ENCODE data around the gene AQP12B.

The AQP12B gene

DNA sequence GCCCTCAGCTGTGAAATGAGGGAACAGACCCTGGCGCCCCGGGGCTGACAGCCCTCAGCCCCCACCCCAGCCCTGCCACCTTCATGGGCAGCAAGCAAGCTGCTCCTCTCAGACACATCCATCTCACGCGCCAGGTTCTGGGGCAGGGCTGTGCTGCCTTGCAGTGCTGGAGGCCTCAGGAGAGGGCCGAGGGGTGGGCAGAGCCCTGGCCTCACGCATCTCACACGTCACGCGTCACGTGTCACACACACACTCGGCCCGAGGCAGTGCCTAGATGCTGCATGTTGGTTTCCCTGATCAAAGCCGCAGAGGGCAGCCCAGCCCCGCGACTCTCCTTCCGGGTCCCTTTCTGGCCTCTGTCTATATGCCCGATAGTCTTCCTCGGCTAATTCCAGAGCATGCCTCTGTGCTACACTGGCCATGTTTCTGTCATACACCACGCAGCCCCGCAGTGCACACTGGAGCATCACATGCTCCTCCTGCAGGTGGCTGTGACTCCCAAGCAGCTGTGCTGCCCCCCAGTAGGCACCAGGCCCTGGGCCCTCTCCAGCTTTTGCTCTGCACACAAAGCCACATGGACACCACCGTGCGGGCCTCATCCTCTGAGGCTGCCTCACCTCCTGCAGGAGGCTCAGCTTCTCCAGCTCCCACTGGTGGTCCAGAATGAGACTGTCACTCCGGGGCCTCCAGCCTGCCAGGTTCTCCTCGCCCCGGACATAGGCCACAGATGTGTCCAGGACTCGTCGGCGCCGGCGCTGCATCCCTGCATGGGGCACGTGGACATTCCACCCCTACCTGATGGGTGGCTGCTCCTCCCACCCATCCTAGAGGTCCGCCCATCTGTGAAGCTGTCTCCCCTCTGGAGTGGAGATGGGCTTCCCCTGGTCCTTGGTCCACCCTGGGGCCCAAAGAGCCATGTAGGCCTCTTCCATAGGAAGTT lies 40.4 kb upstream of the AQP12B start:
- Mint-ChIP-seq H3K36me3 (ENCODE audit: low read depth) (no peaks in the 10 kb centered on the region), H3K4me3 (no peak overlapping the region), H3K9me3 (no peaks in the 10 kb centered on the region), H3K4me1 (ENCODE audit: low read depth) (no peaks in the 10 kb centered on the region), H3K27me3 (ENCODE audit: low read depth) (no peaks in the 10 kb centered on the region), H3K27ac (no peak overlapping the region)
- DNase-seq (ENCODE audit: low spot score): no peak

DNA sequence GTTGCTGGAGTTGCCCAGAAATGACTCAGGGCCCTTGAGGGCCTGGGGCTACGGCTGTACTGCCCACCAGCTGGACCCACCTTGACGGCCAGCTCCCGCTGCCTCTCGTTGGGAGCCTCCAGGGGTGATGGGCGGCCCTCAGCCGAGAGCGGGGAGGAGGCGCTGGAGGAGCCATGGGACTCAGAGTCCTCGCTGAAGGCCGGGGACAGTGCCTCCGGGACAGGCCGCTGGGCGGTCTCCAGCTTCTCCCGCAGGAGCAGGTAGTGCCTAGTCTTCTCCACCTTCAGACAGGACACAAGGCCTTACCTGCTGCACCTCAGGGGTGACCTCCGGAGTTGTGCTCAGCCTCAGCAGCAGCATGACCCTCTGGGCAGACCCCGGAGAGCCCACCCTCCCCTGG lies 39.7 kb upstream of the AQP12B start:
- Mint-ChIP-seq H3K9me3 (no peaks in the 10 kb centered on the region), H3K27ac (no peak overlapping the region), H3K36me3 (ENCODE audit: low read depth) (no peaks in the 10 kb centered on the region), H3K4me1 (ENCODE audit: low read depth) (no peaks in the 10 kb centered on the region), H3K4me3 (no peak overlapping the region), H3K27me3 (ENCODE audit: low read depth) (no peaks in the 10 kb centered on the region)
- no peak for DNase-seq (ENCODE audit: low spot score)

DNA sequence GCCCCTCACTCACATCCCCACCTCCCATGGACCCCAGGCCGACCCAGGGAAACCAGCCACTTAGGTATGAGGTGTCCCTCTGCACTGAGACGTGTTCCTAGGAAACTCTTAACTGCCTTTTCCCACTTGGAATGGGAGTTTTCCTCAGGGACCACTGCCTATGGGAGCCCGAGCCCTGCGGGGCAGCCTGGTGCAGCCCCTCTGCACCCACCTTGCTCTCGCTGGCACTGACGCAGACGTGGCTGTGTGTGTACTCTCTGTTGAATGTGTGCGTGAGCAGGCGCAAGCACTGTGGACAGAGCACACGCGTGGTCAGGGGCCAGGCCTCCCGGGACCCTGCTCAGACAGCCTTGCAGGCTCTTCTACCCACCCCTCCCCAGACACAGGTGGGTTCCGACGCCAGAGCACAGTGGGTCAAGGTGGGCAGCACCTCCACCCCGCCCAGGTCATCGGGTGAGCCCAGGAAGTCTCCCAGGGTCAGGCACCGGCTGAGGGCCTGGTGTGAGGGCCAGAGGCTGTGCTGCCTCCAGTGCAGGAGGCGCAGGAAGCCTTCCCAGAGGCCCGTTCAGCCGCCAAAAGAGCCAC lies 39.0 kb upstream of the AQP12B start:
- Mint-ChIP-seq H3K4me1 (ENCODE audit: low read depth) (no peaks in the 10 kb centered on the region), H3K4me3 (no peak overlapping the region), H3K27ac (no peak overlapping the region)

DNA sequence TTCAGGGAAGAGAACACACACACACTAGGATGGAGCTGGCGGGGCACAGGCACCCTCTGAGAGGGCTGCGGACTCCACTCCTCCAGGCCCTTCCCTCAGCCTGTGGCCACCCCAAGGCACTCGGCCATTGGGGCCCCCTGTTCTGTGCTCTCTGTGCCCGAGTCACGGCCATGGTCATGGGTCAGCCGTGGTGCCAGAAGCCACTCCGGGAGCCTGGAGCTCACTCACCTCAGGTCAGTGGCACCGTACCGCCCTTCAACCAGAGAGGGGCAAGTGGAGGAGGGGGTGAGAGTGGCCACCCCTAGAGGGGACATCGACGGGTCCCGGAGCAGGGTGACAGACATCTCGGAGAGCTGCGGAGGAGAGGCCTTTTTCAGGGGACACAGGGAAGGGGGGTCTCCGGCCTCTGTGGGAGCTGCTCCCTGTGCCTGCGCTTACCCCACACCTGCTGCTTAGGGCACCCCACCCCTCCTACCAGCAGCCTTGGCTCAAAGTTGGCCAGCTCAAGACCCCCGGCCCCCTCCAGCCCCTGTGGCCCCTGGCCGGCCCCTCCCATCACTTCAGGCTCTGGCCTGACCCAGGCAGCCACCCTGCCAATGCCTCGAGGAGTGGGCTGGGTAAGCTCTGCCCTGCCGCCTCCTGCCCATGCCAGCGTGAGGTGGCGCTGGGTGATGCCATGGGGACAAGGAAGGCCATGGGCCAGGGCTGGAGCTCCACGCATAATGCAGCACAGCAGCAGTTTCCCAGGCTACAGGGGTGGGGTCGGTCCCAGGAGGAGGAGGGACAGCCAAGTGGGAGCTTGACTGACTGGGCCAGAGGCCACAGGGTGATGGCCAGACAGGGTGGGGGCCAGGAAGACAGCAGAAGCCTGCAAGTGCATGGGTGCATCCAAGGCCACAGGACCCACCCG lies 38.3 kb upstream of the AQP12B start:
- Mint-ChIP-seq H3K36me3 (ENCODE audit: low read depth) (no peaks in the 10 kb centered on the region), H3K27me3 (ENCODE audit: low read depth) (no peaks in the 10 kb centered on the region), H3K27ac (no peak overlapping the region), H3K4me1 (ENCODE audit: low read depth) (no peaks in the 10 kb centered on the region), H3K9me3 (no peaks in the 10 kb centered on the region), H3K4me3 (no peak overlapping the region)
- no peak for DNase-seq (ENCODE audit: low spot score)

More for the DNA sequence above, 39.0 kb upstream of the AQP12B start:
- H3K27me3 Mint-ChIP-seq (ENCODE audit: low read depth): no peaks in the 10 kb centered on the region
- H3K36me3 Mint-ChIP-seq (ENCODE audit: low read depth): no peaks in the 10 kb centered on the region
- no peak for DNase-seq (ENCODE audit: low spot score)
- no peaks in the 10 kb centered on the region for H3K9me3 Mint-ChIP-seq

DNA sequence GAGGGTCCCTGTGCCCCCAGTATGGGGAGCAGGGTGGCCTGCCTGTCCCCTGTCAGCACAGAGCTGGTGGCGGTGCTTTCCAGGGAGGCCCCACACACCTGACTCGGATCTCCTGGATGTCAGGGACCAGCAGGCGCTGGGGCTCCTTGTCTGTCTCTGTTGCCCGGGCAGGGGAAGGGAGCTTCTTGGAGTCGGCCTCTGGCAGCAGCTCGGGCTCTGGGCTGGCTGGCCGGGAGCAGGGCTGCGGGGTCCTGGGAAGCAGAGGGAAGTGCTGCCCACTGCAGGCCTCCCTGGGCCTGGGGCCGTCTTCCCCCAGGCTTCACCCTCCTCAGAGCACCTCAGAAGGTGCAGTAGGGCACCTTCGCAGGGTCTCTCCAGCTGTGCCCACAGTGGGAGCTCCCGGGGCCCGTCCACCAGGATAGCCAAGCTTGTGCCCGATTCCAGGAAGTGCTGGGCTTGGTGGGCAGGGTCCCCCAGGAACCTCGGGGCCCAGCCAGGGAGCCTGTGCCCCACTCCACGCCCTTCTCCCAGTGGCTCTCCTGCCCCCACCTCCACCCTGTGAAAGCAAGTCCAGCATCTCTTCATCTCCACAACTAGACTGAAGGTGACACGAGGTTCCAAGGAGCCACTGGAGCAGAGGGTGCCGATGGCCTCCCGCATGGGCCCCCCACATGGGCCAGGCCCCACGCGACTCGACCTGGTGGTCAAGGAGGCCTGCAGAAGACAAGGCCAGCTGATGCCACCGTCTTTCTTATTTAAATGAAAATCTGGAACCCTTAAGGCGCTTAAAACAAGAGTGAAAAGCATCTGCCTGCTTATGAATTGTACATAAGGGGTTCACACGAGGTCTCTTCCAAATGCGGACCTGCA lies 37.2 kb upstream of the AQP12B start:
- Mint-ChIP-seq H3K27ac (no peak overlapping the region), H3K4me1 (ENCODE audit: low read depth) (no peaks in the 10 kb centered on the region), H3K36me3 (ENCODE audit: low read depth) (no peaks in the 10 kb centered on the region), H3K9me3 (no peaks in the 10 kb centered on the region), H3K27me3 (ENCODE audit: low read depth) (no peaks in the 10 kb centered on the region), H3K4me3 (no peak overlapping the region)
- DNase-seq (ENCODE audit: low spot score): no peak

DNA sequence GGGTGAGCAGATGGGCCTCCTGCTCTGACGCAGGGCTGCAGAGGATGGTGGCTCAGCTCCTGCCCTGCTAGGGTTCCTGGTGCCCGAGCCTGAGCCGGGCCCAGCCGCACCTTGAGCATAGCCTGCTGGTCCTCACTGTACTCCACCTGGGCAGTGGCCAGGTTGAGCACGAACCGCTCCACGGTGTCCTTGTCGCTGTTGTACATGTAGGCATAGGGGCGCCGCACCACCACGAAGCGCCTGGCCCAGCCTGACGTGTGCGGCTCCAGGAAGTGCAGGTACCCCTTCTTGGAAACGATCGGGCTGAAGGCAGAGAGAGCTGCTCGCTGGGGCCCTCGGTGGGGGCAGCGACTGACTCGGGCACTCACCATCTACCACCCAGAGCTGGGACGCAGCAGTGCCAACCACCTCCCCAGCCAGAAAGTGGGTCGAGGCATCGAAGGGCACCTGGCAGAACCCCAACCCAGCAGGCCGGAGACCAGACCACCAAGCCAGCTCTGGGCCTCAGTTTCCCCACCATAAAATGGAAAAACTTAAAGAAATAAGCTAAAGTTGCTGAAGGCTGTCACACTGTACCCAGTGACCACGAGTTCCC lies 36.3 kb upstream of the AQP12B start:
- H3K4me1 Mint-ChIP-seq (ENCODE audit: low read depth): no peaks in the 10 kb centered on the region
- no peaks in the 10 kb centered on the region for H3K9me3 Mint-ChIP-seq
- no peak overlapping the region for H3K4me3 Mint-ChIP-seq
- no peaks in the 10 kb centered on the region for H3K27me3 Mint-ChIP-seq (ENCODE audit: low read depth)
- H3K27ac Mint-ChIP-seq: no peak overlapping the region
- H3K36me3 Mint-ChIP-seq (ENCODE audit: low read depth): no peaks in the 10 kb centered on the region
- DNase-seq (ENCODE audit: low spot score): no peak

DNA sequence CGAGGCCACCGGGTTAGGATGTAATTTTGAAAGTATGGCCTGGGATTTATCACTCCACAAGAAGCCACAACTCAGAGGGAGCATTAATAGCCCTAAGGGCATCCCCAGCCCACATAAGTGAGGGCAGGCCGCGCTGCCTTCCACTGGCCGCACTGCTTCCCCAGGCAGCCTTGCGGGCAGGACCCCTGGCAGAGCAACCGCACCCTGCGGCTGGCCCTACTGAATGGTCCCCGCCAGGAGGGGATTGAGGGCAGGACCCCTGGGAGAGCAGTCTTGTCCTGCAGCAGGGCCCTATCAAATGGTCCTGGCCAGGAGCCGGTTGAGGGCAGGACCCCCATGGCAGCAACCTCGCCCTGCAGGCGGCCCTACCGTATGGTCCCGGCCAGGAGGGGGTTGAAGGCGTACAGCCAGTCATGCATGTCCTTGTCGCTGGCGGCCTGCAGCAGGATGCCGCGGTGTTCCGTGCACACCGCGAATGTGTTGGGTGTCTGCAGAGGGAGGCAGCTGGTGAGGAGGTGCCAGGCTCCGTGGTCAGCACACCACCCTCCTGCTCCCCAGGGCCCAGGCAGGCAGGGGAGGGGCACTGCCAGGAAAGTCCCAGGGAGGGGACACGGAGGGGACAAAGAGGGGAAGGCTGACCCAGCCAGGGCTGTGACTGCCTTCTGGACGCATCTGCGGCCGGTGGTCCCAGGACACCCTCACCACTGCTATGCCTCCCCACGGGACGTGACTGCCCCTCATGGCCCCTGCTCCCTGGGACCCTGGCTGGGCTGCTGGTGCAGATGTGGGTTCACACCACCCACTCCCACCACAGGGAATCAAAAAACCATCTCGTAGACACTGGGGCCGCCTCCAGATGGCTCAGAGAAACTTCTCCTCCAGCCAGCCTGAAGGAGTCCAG lies 35.2 kb upstream of the AQP12B start:
- H3K4me3 Mint-ChIP-seq: no peak overlapping the region
- H3K9me3 Mint-ChIP-seq: no peaks in the 10 kb centered on the region
- H3K27me3 Mint-ChIP-seq (ENCODE audit: low read depth): no peaks in the 10 kb centered on the region
- no peak overlapping the region for H3K27ac Mint-ChIP-seq
- no peak for DNase-seq (ENCODE audit: low spot score)
- no peaks in the 10 kb centered on the region for H3K4me1 Mint-ChIP-seq (ENCODE audit: low read depth)
- no peaks in the 10 kb centered on the region for H3K36me3 Mint-ChIP-seq (ENCODE audit: low read depth)

DNA sequence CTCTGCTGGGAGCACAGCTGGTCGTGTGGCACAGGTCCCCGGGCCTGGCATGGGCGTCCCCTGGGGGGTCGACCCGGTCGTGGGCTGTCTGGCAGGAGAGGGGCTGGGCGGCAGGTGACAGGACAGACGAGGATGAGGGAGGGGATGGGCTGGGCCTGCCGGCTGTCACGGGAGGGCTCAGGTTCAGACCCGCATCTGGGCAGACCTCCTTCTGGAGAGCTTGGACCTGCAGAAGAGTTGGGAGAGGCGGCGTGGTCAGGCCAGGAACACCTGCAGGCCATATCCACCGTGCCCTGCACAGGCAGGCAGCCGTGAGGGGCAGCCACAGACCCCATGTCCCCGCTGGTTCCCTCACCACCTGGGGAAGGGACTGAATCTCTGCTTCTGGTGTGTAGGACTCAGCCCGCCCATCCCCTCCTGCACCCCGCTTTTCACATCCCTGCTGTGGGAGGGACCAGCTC lies 34.5 kb upstream of the AQP12B start:
- Mint-ChIP-seq H3K27ac (no peak overlapping the region), H3K4me3 (no peak overlapping the region), H3K9me3 (no peaks in the 10 kb centered on the region), H3K36me3 (ENCODE audit: low read depth) (no peaks in the 10 kb centered on the region), H3K4me1 (ENCODE audit: low read depth) (no peaks in the 10 kb centered on the region), H3K27me3 (ENCODE audit: low read depth) (no peaks in the 10 kb centered on the region)
- no peak for DNase-seq (ENCODE audit: low spot score)

DNA sequence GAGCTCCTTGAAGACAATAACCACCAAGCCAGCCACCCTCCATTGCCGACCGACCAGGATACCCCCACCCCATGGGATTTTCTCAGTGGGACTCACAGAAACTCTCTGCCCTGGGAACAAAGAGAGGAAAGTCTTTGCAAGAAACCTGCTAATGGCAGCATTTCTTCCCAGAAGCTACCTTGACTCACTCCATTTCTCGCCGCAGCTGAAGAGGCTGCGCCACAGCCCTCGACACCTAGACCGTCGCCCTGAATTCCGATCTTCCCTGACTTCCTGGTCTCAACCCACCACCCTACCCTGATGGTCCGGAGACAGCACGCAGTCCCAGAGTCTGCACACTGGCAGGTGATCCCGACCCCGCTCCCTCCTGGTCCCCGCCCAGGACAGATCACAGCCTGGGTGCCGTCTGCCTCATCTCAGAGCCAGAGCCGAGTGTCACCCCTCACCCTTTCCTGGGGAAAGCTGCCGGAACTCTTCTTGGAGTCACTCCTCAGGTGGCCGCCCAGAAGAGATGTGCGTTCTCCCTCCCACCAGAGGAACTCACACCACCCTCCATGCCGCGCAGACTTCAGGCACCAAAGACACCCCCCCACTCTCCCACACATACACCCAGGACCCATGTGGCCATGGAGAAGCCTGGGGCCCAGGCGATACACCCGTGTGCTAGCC lies 33.6 kb upstream of the AQP12B start:
- Mint-ChIP-seq H3K9me3 (no peaks in the 10 kb centered on the region), H3K27me3 (ENCODE audit: low read depth) (no peaks in the 10 kb centered on the region), H3K4me3 (no peak overlapping the region), H3K36me3 (ENCODE audit: low read depth) (no peaks in the 10 kb centered on the region), H3K4me1 (ENCODE audit: low read depth) (no peaks in the 10 kb centered on the region), H3K27ac (no peak overlapping the region)
- no peak for DNase-seq (ENCODE audit: low spot score)

DNA sequence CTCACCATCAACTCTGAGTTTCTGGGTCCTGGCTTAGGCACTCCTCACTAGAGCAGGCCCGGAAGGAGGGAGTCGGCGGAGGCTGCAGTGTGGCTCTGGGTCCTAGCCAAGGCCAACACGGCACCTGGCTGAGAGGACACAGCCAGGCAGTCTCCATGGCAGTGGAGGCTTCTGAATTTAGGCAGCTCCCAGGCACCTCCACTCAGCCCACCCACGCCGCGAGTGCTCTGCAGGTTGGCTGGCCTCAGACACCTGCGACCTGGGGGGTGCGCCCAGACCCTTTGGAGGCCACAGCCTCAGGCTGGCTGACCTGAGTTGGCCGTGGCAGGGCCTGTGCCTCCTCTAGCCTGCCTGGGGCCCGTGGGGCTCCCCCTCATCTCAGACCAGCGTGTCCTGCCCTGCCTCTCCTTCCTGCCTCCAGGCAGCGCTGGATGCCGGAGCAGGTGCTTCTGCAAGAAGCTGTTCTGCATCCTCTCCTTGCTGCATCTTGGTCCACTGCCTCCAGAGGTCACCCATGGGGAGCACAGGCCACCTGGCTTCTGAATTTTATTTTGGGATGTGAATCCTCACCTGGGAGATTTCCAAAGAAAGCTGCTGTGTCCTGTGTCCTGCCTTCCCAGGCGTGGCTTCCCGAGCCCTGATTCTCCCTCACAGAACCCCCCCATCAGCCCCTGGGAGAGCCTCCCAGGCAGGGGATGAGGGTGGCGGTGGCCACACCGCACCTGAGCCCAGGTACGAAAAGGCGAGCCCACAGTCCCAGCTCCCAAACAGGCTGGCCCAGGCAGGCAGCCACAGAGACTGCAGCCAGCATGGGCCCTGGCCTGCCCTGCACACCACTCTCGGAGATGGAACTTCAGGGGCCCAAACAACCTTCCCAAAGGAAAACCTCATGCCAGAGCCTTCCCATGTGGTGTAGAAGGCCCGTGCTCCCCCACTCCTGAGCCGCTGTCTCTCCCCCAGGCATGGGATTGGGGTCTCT lies 32.4 kb upstream of the AQP12B start:
- Mint-ChIP-seq H3K27me3 (ENCODE audit: low read depth) (no peaks in the 10 kb centered on the region), H3K4me3 (no peak overlapping the region), H3K9me3 (no peaks in the 10 kb centered on the region), H3K4me1 (ENCODE audit: low read depth) (no peaks in the 10 kb centered on the region), H3K27ac (no peak overlapping the region), H3K36me3 (ENCODE audit: low read depth) (no peaks in the 10 kb centered on the region)
- DNase-seq (ENCODE audit: low spot score): no peak

Measured in T-helper 2 cell treated with Interferon-gamma antibody and Interleukin-4, amounts not matched to agents 5 μg/mL and 100 μg/mL, for 36 hours (primary cell).